Activated CD8-positive, alpha-beta T cell treated with anti-CD3 and anti-CD28 coated beads, Interleukin-2, amount 10 ng/mL, durations not matched to agents 7 days and 5 days (primary cell): ENCODE results near the gene PILRB. TPM values are rescaled to one million over a fixed set of nuclear protein-coding genes. Genes with fewer than 3 reads are reported as not detected.
"Not testable (repeated sequence)": the region's sequence is repeated elsewhere in the genome, so short reads cannot be mapped to it uniquely, and the experiment has no call there.

Experiments used
- ATAC-seq: fragments of 150-1000 bp; cut with Tn5 transposase; one replicate; pipeline ENCODE4 v1.10.0; 2021; ENCODE audit warnings: moderate library complexity
- CTCF ChIA-PET: fragments of 350-600 bp; sonication (Branson Sonifier 250); formaldehyde crosslinking; loops from one replicate; lab custom pipeline; 2021; ENCODE audit warnings: antibody characterized with exemption; lab: Charles Lee
- POLR2A ChIA-PET: fragments of 350-600 bp; sonication (Branson Sonifier 250); formaldehyde crosslinking; loops from one replicate; lab custom pipeline; 2021; ENCODE audit warnings: antibody characterized with exemption; lab: Charles Lee
- DNase-seq: peaks from one replicate; pipeline ENCODE4 v3.0.0-alpha.2; 2020
- H3K27ac Mint-ChIP-seq: one replicate; pipeline ENCODE4 v1.8.0; 2021; ENCODE audit warnings: mild to moderate bottlenecking, mixed read lengths
- H3K27me3 Mint-ChIP-seq: one replicate; pipeline ENCODE4 v1.8.0; 2021; ENCODE audit warnings: low read depth, mixed read lengths
- H3K36me3 Mint-ChIP-seq: one replicate; pipeline ENCODE4 v1.8.0; 2021; ENCODE audit warnings: low read depth, mixed read lengths
- H3K4me1 Mint-ChIP-seq: one replicate; pipeline ENCODE4 v1.8.0; 2021; ENCODE audit warnings: low read depth, mixed read lengths
- H3K4me3 Mint-ChIP-seq: one replicate; pipeline ENCODE4 v1.8.0; 2021; ENCODE audit warnings: mild to moderate bottlenecking, mixed read lengths
- H3K9me3 Mint-ChIP-seq: one replicate; pipeline ENCODE4 v1.8.0; 2022; ENCODE audit warnings: mixed read lengths; ENCODE audit not compliant: insufficient read depth
- total RNA-seq, 2 experiments: library from RNA; stranded (reverse); gene quantifications; one replicate each; pipeline ENCODE4 v1.2.3, GENCODE V29; 2021

PILRB gene
- total RNA-seq, 2 experiments from 2014 or later = 75.7 to 77.2 TPM

DNA sequence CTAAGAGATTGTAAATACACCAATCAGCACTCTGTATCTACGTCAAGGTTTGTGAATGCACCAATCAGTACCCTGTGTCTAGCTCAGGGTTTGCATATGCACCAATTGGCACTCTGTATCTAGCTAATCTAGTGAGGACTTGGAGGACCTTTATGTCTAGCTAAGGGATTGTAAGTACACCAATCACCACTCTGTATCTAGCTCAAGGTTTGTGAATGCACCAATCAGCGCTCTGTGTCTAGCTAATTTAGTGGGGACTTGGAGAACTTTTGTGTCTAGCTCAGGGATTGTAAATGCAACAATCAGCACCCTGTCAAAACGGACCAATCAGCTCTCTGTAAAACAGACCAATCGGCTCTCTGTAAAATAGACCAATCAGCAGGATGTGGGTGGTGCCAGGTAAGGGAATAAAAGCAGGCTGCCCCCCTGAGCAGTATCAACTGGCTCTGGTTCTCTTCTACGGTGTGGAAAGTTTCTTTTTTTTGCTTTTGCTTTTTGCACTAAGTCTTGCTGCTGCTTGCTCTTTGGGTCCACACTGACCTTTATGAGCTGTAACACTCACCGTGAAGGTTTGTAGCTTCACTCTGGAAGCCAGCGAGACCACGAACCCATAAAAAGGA, 24.4 kb downstream of the PILRB start:
- not testable (repeated sequence) for H3K4me3 Mint-ChIP-seq, H3K27ac Mint-ChIP-seq, DNase-seq, H3K27me3 Mint-ChIP-seq, H3K9me3 Mint-ChIP-seq, H3K36me3 Mint-ChIP-seq
- H3K4me1 Mint-ChIP-seq = peaks cover 11% of the 10 kb centered on the region
- POLR2A ChIA-PET = interaction anchor here (0.5 to 0.7 kb wide), 2 partner anchors 47 to 62 kb away, joined by 3 read pairs; partner anchors contain the start of gene MEPCE
- ATAC-seq = peak; percentile 33
- CTCF ChIA-PET = interaction anchor here (1.0 to 1.6 kb wide), 2 partner anchors 15 to 25 kb away, joined by 3 to 9 read pairs; no protein-coding TSS in a partner anchor

GRCh38 chr7:100384628-100385294, 26.8 kb downstream of the PILRB start:
- ChIA-PET CTCF (interaction anchor here (1.0 to 4.5 kb wide), 2 partner anchors 10 to 22 kb away, joined by 3 to 20 read pairs; no protein-coding TSS in a partner anchor), POLR2A (interaction anchor here (0.7 kb wide), 1 partner anchor 218 kb away, joined by 5 read pairs; no protein-coding TSS in a partner anchor)
- Mint-ChIP-seq H3K4me3 (no peak overlapping the region), H3K27me3 (peaks cover 16% of the 10 kb centered on the region), H3K4me1 (peaks cover 11% of the 10 kb centered on the region), H3K9me3 (no peaks in the 10 kb centered on the region), H3K27ac (no peak overlapping the region), H3K36me3 (no peaks in the 10 kb centered on the region)
- no peak for ATAC-seq
- no peak for DNase-seq

- Mint-ChIP-seq H3K4me3 (no peak overlapping the region), H3K27ac (no peak overlapping the region), H3K27me3 (peaks cover 23% of the 10 kb centered on the region), H3K4me1 (peaks cover 11% of the 10 kb centered on the region), H3K36me3 (no peaks in the 10 kb centered on the region), H3K9me3 (no peaks in the 10 kb centered on the region)
- DNase-seq (no peak), ATAC-seq (no peak)
- POLR2A ChIA-PET = no interaction called here
- CTCF ChIA-PET = interaction anchor here (1.5 to 4.5 kb wide), 2 partner anchors 20 to 24 kb away, joined by 4 to 20 read pairs; no protein-coding TSS in a partner anchor
Observed at GRCh38 chr7:100386940-100387339, 29.0 kb downstream of the PILRB start.

GRCh38 chr7:100387695-100388094, 29.8 kb downstream of the PILRB start:
- Mint-ChIP-seq H3K27me3 (peaks cover 31% of the 10 kb centered on the region), H3K9me3 (no peaks in the 10 kb centered on the region), H3K27ac (no peak overlapping the region), H3K36me3 (no peaks in the 10 kb centered on the region), H3K4me1 (peaks cover 7% of the 10 kb centered on the region), H3K4me3 (no peak overlapping the region)
- CTCF ChIA-PET = interaction anchor here (1.5 to 4.5 kb wide), 2 partner anchors 19 to 24 kb away, joined by 4 to 20 read pairs; no protein-coding TSS in a partner anchor
- POLR2A ChIA-PET = no interaction called here
- no peak for ATAC-seq
- DNase-seq = no peak

GRCh38 chr7:100389437-100390088, 31.6 kb downstream of the PILRB start:
- ATAC-seq (no peak), DNase-seq (no peak)
- H3K4me1 Mint-ChIP-seq = no peaks in the 10 kb centered on the region
- no peak overlapping the region for H3K4me3 Mint-ChIP-seq
- no peaks in the 10 kb centered on the region for H3K9me3 Mint-ChIP-seq
- H3K27me3 Mint-ChIP-seq = peaks cover 29% of the 10 kb centered on the region
- no peaks in the 10 kb centered on the region for H3K36me3 Mint-ChIP-seq
- no peak overlapping the region for H3K27ac Mint-ChIP-seq
- ChIA-PET POLR2A (no interaction called here), CTCF (interaction anchor here (1.3 kb wide), 1 partner anchor 17 kb away, joined by 4 read pairs; no protein-coding TSS in a partner anchor)

DNA sequence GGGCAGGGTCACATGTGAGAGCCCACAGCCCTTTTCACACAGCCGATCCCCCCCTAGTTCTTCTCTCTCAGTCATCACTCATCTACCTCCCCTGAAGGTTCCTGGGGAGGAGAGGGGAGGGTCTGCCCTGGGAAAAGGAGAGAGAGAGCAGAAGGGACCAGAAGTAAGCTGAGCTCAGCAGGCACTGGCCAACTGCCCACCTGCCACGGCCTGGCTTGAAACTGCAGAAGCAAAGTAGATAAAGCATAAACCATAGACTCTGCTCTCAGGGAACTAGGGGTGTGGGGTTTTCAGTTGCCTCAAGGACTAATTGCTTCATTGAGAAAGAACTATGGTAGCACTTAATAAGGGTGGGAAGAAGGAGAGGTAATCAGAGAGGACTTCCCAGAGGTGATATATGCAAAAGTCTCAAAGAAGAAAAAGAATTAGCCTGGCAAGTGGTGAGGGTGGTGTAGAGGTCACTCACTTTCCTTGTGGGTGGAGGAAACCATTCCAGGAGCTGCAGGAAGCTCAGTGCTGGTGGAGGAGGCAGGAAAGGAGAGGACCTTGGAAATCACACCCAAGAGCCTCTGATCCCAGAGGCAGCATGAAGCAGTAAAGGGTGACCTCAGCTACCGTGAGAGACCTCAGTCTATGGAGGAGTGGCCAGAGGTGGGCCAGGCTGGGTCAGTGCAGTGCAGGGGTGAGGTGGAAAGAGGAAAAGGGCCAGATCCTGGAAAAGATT, 32.5 kb downstream of the PILRB start:
- Mint-ChIP-seq H3K36me3 (no peaks in the 10 kb centered on the region), H3K27ac (no peak overlapping the region), H3K9me3 (no peaks in the 10 kb centered on the region), H3K4me3 (no peak overlapping the region), H3K4me1 (peaks cover under 1% of the 10 kb centered on the region), H3K27me3 (peaks cover 27% of the 10 kb centered on the region)
- POLR2A ChIA-PET = no interaction called here
- CTCF ChIA-PET = interaction anchor here (1.3 kb wide), 1 partner anchor 17 kb away, joined by 4 read pairs; no protein-coding TSS in a partner anchor
- DNase-seq (no peak), ATAC-seq (no peak)

GRCh38 chr7:100393233-100393905, 35.5 kb downstream of the PILRB start:
- no peaks in the 10 kb centered on the region for H3K36me3 Mint-ChIP-seq
- no peak overlapping the region for H3K4me3 Mint-ChIP-seq

DNA sequence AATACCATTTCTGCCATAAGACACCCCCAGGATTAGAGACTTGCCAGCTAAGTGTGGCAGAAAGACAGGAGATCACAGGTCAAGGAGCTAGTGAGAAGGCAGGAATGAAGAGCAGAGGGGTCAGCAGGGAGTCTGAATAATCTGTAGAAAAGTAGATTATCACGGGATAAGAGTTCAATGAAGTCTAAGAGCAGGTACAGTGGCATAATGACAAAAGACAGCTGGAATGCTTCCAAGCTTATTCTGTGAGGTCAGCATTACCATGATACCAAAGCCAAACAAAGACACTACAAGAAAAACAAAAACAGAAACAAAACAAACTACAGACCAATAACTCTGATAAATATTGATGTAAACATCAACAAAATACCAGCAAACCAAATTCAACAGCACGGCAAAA, 36.2 kb downstream of the PILRB start:
- POLR2A ChIA-PET = interaction anchor here (0.5 kb wide), 1 partner anchor 36 kb away, joined by 3 read pairs; no protein-coding TSS in a partner anchor
- Mint-ChIP-seq H3K4me1 (peaks cover 23% of the 10 kb centered on the region), H3K27ac (no peak overlapping the region), H3K9me3 (no peaks in the 10 kb centered on the region), H3K4me3 (no peak overlapping the region), H3K27me3 (peaks cover 26% of the 10 kb centered on the region), H3K36me3 (no peaks in the 10 kb centered on the region)
- CTCF ChIA-PET = interaction anchor here (1.7 kb wide), 1 partner anchor 14 kb away, joined by 8 read pairs; no protein-coding TSS in a partner anchor
- no peak for ATAC-seq
- DNase-seq = no peak

More at GRCh38 chr7:100393233-100393905, 35.5 kb downstream of the PILRB start:
- ChIA-PET CTCF (interaction anchor here (1.7 kb wide), 1 partner anchor 15 kb away, joined by 8 read pairs; no protein-coding TSS in a partner anchor), POLR2A (interaction anchor here (0.5 kb wide), 1 partner anchor 37 kb away, joined by 3 read pairs; no protein-coding TSS in a partner anchor)
- ATAC-seq (no peak), DNase-seq (no peak)
- no peaks in the 10 kb centered on the region for H3K9me3 Mint-ChIP-seq
- H3K27ac Mint-ChIP-seq = no peak overlapping the region
- peaks cover 26% of the 10 kb centered on the region for H3K27me3 Mint-ChIP-seq
- H3K4me1 Mint-ChIP-seq = peaks cover 20% of the 10 kb centered on the region

DNA sequence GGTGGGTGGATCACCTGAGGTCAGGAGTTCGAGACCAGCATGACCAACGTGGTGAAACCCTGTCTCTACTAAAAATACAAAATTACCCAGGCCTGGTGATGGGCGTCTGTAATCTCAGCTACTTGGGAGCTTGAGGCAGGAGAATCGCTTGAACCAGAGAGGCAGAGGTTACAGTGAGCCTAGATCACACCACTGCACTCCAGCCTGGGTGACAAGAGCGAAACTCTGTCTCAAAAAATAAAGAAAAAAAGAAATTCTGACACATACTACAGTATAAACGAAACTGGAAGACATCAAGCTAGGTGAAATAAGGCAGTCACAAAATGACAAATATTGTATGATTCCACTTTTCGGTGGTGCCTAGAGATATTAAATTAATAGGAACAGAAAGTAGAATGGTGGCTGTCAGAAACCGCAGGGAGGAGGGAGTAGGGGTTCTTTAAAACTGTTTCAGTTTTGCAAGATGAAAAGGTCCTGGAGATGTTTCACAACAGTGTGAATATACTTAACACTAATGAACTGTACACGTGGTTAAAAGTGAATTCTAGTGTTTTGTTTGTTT, 38.6 kb downstream of the PILRB start:
- Mint-ChIP-seq H3K36me3 (no peaks in the 10 kb centered on the region), H3K9me3 (no peaks in the 10 kb centered on the region), H3K27ac (peak overlapping the region; percentile 79), H3K4me3 (peak overlapping the region; percentile 58), H3K4me1 (peaks cover 23% of the 10 kb centered on the region), H3K27me3 (peaks cover 18% of the 10 kb centered on the region)
- peak; percentile 77 for DNase-seq
- POLR2A ChIA-PET = no interaction called here
- CTCF ChIA-PET = interaction anchor here (0.6 to 2.5 kb wide), 4 partner anchors 11 to 268 kb away, joined by 3 to 14 read pairs (median 3); no protein-coding TSS in a partner anchor
- ATAC-seq = peak; percentile 92

DNA sequence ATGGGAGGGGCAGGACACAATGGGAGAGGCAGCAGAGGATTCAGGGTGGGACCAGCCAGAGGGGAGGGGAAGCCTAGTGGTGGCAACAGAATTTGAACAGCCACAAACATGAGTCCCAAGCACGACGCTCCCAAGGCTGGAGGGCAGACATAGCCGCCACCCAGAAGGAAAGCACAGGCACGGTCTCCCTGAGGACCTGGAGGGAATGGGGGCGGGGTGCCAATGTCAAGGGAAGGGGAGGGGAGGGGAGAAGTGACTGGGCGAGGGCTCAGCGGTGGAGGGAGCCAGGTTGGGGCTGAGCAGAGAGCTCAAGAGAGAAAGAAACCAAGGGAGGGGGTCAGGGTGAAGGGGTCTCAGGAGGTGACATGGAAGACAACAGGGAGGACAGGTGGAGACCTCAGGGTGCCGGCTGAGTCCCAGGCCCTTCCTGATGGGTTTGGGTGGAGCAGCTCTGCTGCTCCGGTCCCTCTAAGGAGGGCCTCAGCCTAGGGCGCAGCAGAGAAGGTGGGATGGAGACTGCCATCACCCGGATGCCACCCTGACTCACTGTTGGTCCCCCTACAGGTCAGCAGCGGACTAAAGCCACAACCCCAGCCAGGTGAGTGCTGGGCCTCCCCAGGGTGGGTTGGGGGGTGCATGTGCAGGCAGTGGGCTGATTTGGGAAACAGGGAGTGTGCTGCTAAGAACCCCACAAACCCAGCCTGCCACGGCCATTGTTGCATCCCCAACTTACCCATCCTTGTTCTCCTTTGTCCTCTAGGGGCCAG, 39.6 kb downstream of the PILRB start:
- POLR2A ChIA-PET = no interaction called here
- H3K4me3 Mint-ChIP-seq = peak overlapping the region; percentile 58
- H3K4me1 Mint-ChIP-seq = peaks cover 23% of the 10 kb centered on the region
- DNase-seq (no peak), ATAC-seq (no peak)
- H3K27me3 Mint-ChIP-seq = peaks cover 14% of the 10 kb centered on the region
- CTCF ChIA-PET = interaction anchor here (0.9 to 2.5 kb wide), 3 partner anchors 10 to 14 kb away, joined by 3 to 14 read pairs (median 5); no protein-coding TSS in a partner anchor
- H3K27ac Mint-ChIP-seq = peak overlapping the region; percentile 79
- H3K36me3 Mint-ChIP-seq = no peaks in the 10 kb centered on the region
- H3K9me3 Mint-ChIP-seq = no peaks in the 10 kb centered on the region
